T47D (cell line): Measurements from ENCODE around the gene DOCK1.

Experiments used
- DNase-seq, 2 experiments: peaks; one replicate each; pipeline versions ENCODE4 v3.0.0 to v3.0.0-alpha.2; 2011 to 2012; ENCODE audit warnings: low read depth in 1 of 2, low spot score in 1 of 2
- JUND ChIP-seq: IDR thresholded peaks from 2 replicates; pipeline ENCODE4 v1.6.1; 2012; ENCODE audit warnings: low read depth
- in situ Hi-C: cut with HindIII; loops from 2 replicates; pipeline ENCODE4 v1.10.0; 2016; ENCODE audit warnings: low sequenced_read_pairs, low pct_unique_long_range_greater_than_20kb

DOCK1 gene

DNA sequence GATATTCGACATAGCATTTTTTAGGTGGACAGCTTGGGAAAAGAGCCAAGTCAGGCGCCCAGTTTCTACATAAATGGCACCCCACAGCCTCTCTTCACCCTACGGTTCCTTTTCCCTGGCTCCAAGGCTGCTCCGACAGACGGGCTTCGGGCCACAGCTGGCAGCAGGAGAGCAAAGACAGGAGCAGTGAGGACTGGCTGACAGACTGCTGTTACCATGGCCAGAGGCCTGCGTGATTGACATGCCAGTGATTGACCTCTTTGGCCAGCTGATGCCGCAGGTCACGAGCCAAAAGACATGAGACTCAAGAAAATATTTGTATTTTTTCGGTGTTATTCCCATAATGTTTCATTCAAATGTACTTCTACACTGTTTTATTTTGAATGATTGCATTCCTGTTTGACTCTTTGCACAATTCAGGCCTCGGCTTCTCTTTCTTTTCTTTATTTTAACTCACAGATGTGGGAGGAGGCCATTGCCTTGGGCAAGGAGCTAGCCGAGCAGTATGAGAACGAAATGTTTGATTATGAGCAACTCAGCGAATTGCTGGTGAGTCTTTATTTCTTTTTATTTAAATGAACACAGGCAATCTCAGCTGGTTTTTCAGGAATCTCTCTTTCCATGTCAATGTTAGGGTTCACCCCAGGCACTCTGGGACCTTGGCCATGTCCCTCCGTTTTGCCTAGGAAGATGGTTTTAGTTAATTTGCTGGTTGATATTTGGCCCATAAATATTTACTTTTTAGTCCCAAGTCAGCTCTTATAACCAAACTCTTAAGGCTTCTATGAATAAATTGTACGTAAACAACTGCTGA is 497.6 kb downstream of the DOCK1 start:
- no peak for TF ChIP-seq JUND
- DNase-seq, result no peak
- in situ Hi-C loops, result no loop called here

DNA sequence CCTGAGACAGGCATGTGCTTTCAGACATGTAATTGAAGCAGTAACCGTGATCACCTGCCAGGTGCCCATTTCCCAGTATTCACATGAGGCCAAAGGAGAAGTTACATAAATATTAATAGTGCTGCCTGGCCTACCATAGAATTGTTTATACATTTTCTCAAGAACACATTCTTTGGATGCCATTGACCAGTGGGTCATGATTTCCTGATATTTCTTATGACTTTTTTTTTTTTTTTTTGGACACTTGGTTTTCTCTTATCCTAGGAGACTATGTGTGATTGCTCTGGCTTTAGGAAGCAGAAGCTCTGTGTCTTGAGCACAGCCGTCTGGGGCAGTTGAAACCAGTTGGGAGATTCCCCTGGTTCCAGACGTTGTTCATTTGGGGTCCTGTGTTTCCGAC is 500.0 kb downstream of the DOCK1 start:
- DNase-seq, result no peak
- no peak for TF ChIP-seq JUND
- in situ Hi-C loops, result no loop called here

DNA sequence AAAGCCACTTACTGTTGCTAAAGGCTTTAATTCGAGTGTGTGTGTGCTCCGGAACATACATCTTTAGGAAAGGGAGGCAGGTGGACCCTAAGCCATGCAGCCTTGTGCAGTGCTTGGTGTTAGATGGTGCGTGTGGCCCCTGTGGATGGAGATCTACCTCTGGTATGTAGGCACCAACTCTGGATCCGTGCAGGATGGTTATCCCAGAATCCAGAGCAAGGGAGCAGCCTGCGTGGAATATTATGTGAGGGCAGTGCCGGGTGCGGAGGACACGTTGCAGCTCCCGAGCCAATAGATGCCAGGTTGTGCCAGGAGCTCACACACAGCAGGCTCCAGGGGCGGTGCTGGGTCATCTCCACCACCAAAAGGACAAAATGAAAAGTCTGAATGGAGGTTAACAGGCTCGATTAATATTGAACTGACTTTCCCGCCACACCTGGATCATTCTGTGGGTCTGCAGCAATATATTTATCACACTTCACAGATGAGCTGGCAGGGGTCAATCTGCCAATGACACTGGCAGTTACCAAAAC is 500.9 kb downstream of the DOCK1 start:
- no peak for TF ChIP-seq JUND
- in situ Hi-C loops, result no loop called here
- DNase-seq, result no peak

DNA sequence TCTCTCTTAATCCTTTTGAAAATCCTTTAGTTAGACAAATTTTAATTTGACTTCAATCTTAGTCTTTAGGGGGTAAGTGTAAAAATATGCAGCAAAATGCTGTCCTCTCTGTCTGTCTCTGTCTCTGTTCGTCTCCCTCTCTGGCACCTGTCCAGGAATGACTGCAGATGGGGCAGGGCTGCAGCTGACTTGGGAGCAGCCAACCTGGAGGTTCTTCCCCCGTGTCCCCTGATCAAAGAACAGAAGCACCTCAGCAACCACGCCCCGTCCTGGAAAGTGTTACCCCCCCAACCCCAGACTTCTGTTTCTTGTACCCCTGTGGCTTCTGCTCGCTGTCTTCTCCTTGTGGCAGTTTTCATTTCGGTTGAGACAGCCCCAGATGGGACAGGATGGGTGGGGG is 502.3 kb downstream of the DOCK1 start:
- TF ChIP-seq JUND, result no peak
- DNase-seq, result no peak
- in situ Hi-C loops, result no loop called here

DNA sequence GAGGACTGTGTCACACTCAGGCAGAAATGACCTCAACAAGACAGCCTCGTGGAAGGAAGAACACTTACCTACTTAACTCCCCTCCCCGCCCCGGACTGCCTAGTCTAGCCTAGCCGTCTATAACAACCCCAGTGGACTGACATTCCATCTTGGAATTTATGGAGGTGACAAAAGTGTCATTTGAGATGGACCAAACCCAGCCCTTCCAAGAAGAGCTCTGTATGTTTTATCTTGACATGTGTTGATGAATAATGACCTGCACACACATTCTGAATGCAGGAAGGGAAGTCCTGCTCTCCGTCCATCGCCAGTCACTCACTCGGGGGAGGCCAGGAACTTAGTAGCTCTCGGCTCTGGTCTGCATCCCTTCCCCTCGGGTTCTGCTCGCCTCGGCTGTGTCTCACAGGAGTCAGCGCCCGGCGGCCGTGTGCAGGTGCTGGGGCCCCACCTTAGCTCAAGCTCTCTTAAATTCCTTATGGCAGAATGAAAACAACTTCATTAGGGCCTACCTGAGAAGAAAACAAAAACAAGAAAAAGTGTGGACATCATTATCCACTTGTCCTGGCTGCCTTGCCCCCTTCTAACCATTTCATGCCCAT is 503.0 kb downstream of the DOCK1 start:
- in situ Hi-C loops, result no loop called here
- DNase-seq, result no peak
- no peak for TF ChIP-seq JUND

DNA sequence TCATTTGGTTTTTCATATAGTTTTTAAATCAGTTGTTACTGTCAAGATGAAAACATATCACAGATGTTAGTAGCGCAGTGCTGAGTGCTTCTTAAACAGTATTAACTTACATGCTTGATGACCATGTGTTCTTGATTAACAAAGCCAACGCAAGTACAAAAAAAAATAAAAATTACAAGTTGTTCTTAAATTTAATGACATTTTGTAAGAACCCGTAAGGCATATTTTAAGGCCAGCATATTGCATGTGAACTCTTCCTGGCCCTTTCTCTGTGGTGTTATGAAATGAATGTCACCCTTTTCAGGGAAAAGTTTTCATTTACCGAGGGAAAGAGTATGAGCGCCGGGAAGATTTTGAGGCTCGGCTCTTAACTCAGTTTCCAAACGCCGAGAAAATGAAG is 503.5 kb downstream of the DOCK1 start:
- in situ Hi-C loops, result no loop called here
- TF ChIP-seq JUND, result no peak
- DNase-seq, result no peak

DNA sequence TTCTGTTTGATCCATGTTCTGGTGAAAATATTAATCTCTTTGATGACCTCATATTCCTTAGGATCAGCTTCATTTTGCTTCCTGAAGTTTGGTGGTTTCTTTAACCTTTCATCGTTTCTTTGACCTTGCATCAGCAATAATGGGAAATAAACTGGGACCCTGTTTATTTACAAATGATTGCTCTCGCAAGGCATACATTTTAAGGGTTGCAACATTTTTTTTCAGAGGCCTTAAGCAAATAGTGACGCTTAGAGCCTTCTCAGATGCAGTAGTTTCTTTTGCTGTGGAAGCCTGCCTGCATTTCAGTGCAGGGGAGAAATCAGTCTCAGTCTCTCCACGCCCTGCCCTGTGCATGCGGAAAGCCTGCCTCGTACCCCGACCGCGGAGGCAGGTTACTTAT is 504.8 kb downstream of the DOCK1 start:
- no peak for DNase-seq
- in situ Hi-C loops, result no loop called here

DNA sequence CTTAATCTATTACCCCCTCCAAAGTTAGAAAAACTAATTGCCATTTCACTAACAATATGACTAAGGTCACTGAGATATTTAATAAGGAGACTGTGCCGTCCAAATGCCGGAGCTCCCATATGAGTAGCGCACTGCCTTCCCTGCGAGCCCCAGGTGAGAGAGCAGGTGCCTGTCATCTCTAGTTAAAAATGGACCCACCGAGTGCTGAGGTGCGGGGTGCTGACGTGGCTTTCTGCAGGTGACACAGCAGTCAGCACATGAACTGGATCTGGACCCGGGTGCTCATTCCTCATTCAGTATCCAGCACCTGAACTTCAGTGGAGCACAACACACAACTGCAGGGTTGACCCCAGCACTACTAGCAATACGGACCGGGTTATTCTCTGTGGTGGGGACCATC is 505.8 kb downstream of the DOCK1 start:
- no peak for TF ChIP-seq JUND
- in situ Hi-C loops, result no loop called here
- DNase-seq, result no peak

More for the DNA sequence above, 504.8 kb downstream of the DOCK1 start:
- TF ChIP-seq JUND, result no peak

DNA sequence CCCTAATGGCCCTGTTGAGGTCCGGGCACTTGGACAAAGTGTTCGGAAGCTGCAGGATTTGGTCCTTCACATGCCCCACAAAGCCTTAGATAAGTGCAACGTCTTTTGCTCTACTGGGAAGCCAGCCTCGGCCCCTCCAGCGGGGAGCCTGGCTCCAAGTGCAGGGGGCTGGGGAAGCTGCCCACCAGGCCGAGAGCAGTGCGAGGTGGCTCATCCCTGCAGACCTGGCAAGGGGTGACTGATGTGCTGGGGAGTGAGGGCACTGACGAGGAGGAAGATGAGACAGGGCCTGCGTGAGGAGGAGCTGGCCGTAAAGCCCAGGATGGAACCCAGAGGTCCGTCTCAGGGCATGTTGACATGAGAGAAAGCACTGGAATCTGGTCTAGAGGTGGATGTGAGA is 508.1 kb downstream of the DOCK1 start:
- no peak for DNase-seq
- in situ Hi-C loops, result no loop called here
- TF ChIP-seq JUND, result no peak

DNA sequence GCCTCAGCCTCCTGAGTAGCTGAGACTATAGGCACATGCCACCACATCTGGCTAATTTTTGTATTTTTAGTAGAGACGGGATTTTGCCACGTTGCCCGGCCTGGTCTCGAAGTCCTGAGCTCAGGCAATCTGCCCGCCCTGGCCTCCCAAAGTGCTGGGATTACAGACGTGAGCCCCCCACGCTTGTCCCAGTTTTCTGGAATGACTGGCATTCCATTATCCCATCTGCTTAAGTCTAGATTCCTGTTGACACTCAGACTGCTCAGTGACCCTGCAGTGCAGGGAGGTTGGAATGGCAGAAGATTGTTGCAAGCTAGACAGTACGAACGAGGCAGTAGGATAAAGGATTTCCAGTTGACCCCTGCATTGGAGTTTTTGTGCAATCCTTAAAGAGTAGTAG is 508.8 kb downstream of the DOCK1 start:
- in situ Hi-C loops, result no loop called here
- DNase-seq, result no peak
- TF ChIP-seq JUND, result no peak

DNA sequence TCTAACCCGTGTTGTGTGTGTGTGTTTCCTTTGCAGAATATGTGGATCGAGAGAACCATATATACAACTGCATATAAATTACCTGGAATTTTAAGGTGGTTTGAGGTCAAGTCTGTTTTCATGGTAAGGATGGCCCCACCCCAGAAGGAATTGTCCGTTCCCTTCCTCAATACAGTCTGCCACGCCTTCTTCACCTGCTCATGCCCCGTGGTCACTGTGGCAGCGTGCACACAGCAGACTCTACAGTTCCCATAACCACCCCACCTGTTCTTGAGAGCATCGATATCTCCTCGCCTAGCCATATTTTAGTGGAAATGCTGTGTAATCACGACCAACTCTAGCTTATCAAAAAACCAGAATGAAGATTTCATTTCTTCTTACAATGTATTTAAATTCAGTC is 509.9 kb downstream of the DOCK1 start:
- DNase-seq, result no peak
- TF ChIP-seq JUND, result no peak
- in situ Hi-C loops, result no loop called here

DNA sequence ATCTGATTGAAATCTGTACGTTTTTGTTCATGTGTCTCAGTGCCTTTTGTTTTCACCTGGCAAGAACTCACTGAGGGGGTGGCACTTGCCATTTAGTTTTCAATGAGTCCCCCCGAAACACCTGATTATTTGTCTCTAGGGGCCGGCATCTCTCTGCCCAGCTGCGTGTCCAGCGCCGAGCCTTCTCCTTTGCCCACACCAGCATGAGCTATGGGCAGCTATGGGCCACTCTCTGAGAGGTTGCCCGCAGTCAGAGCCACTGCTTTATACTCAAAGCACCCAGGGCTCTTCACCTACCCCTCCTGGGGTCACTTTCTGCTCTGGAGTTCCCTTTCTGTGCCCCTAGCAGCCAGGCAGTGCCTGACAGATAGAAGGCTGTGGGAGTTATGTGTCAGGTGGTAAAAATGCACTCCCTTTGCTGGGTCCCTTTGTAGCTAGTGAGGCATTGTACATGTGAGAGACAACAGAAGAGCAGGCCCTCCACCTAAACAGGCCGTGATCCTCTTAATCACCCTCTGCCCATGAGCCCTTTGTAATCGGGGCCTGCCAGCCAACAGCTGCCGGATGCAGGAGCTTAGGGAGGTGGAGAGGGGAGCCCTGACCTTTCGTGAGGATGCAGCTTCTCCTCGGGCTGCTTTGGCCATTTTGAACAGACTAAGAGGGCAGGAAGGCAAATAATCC is 510.8 kb downstream of the DOCK1 start:
- no peak for TF ChIP-seq JUND
- no peak for DNase-seq
- in situ Hi-C loops, result no loop called here

DNA sequence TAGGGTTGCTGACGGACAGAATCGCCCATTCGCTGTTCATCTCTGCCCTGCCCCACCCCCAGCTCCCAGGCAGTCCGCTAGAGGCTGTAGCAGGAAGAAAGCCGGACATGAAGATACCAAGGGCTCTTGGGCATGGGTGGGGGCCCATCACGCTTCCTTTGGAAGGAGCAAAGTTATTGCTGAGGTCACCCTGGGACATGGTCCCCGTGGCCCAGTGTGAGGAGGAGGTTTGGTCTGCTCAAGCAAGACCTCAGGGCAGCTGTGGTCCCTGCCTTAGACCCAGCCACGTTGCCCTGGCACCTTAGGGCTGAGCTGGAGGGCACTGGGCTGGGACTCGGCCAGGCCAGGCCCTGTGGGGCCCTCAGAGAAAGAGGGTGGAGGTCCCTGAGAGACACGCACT is 511.8 kb downstream of the DOCK1 start:
- in situ Hi-C loops, result no loop called here
- no peak for DNase-seq
- TF ChIP-seq JUND, result no peak
